ENCODE measurements around the gene IFNW1.
A peak's percentile ranks its signal among the peaks of the same experiment; 100 is the strongest.
"Not testable (repeated sequence)": the region's sequence is repeated elsewhere in the genome, so short reads cannot be mapped to it uniquely, and the experiment has no call there.

The IFNW1 gene

GRCh38 chr9:21141427-21141882 lies at the start of gene IFNW1:
TSS of gene IFNW1 (minus strand) at chr9:21141832. CDS start at chr9:21141570, 262 bp downstream.
- DNase-seq, result no peak

GRCh38 chr9:21187487-21187886 lies 45.9 kb upstream of the IFNW1 start, which contains the start of gene IFNA4:
TSS of gene IFNA4 (minus strand) at chr9:21187587. CDS start at chr9:21187531, 56 bp downstream.
- not testable (repeated sequence) for DNase-seq

GRCh38 chr9:21182810-21183736 lies 41.4 kb upstream of the IFNW1 start:
- not testable (repeated sequence) for DNase-seq

- no peak for DNase-seq
These were observed 33.0 kb upstream of the IFNW1 start for GRCh38 chr9:21174671-21175070.

- DNase-seq, result no peak
These were observed 30.5 kb upstream of the IFNW1 start for GRCh38 chr9:21172156-21172555.

- no peak for DNase-seq
These were observed 29.7 kb upstream of the IFNW1 start for GRCh38 chr9:21171351-21171750.

- DNase-seq, result not testable (repeated sequence)
These were observed 24.9 kb upstream of the IFNW1 start, which contains the start of gene IFNA21 for GRCh38 chr9:21166560-21166959. TSS of gene IFNA21 (minus strand) at chr9:21166660. CDS start at chr9:21166612, 48 bp downstream.

GRCh38 chr9:21165516-21165915 lies 23.9 kb upstream of the IFNW1 start:
- no peak for DNase-seq

- DNase-seq, result no peak
These were observed 18.5 kb upstream of the IFNW1 start for GRCh38 chr9:21160178-21160577.

- no peak for DNase-seq
These were observed 13.9 kb upstream of the IFNW1 start for GRCh38 chr9:21155501-21155900.

- no peak for DNase-seq
These were observed 12.5 kb upstream of the IFNW1 start for GRCh38 chr9:21154018-21154608.

- DNase-seq, result no peak
These were observed 11.8 kb upstream of the IFNW1 start for GRCh38 chr9:21153336-21154017.

- DNase-seq, result no peak
These were observed 3.0 kb upstream of the IFNW1 start for GRCh38 chr9:21144603-21145002.

- DNase-seq, result no peak
These were observed 4.6 kb downstream of the IFNW1 start for GRCh38 chr9:21137020-21137419.

GRCh38 chr9:21135736-21136135 lies 5.9 kb downstream of the IFNW1 start:
- DNase-seq, result no peak

GRCh38 chr9:21128186-21128585 lies 13.4 kb downstream of the IFNW1 start:
- not testable (repeated sequence) for DNase-seq

GRCh38 chr9:21121595-21122251 lies 19.9 kb downstream of the IFNW1 start:
- no peak for DNase-seq

- no peak for DNase-seq
These were observed 20.6 kb downstream of the IFNW1 start for GRCh38 chr9:21121079-21121478.

GRCh38 chr9:21119093-21119770 lies 22.4 kb downstream of the IFNW1 start:
- DNase-seq, result no peak

GRCh38 chr9:21114311-21114710 lies 27.3 kb downstream of the IFNW1 start:
- DNase-seq, result no peak

GRCh38 chr9:21110708-21111576 lies 30.7 kb downstream of the IFNW1 start:
- DNase-seq, result peak; percentile 41

All from DMS79 (cell line).